Measurements from ENCODE around the gene CSF3R.

The CSF3R gene

GRCh38 chr1:36457691-36458090 is 25.0 kb downstream of the CSF3R start:
- no peak for DNase-seq (ENCODE audit: low spot score)

GRCh38 chr1:36456391-36456928 is 26.3 kb downstream of the CSF3R start:
- no peak for DNase-seq (ENCODE audit: low spot score)

- DNase-seq (ENCODE audit: low spot score): no peak
These were observed 27.3 kb downstream of the CSF3R start for GRCh38 chr1:36455386-36455785.

GRCh38 chr1:36453600-36454388 is 28.9 kb downstream of the CSF3R start:
- DNase-seq (ENCODE audit: low spot score): no peak

GRCh38 chr1:36453051-36453450 is 29.7 kb downstream of the CSF3R start:
- no peak for DNase-seq (ENCODE audit: low spot score)

- DNase-seq (ENCODE audit: low spot score): no peak
These were observed 31.8 kb downstream of the CSF3R start for GRCh38 chr1:36450919-36451305.

- peak; percentile 98 for DNase-seq (ENCODE audit: low spot score)
These were observed 32.3 kb downstream of the CSF3R start, which contains the start of gene OSCP1 for GRCh38 chr1:36450270-36450918. OSCP1 (minus strand) TSS chr1:36450451; CDS start chr1:36450369, 82 bp downstream.

GRCh38 chr1:36448530-36449056 is 34.1 kb downstream of the CSF3R start:
- no peak for DNase-seq (ENCODE audit: low spot score)

GRCh38 chr1:36447450-36447849 is 35.3 kb downstream of the CSF3R start:
- no peak for DNase-seq (ENCODE audit: low spot score)

- no peak for DNase-seq (ENCODE audit: low spot score)
These were observed 36.0 kb downstream of the CSF3R start for GRCh38 chr1:36446746-36447145.

- peak; percentile 55 for DNase-seq (ENCODE audit: low spot score)
These were observed 36.4 kb downstream of the CSF3R start for GRCh38 chr1:36446271-36446670.

- no peak for DNase-seq (ENCODE audit: low spot score)
These were observed 39.4 kb downstream of the CSF3R start for GRCh38 chr1:36443297-36443696.

- no peak for DNase-seq (ENCODE audit: low spot score)
These were observed 40.4 kb downstream of the CSF3R start for GRCh38 chr1:36442337-36442736.

GRCh38 chr1:36440646-36441045 is 42.1 kb downstream of the CSF3R start:
- no peak for DNase-seq (ENCODE audit: low spot score)

GRCh38 chr1:36440044-36440443 is 42.7 kb downstream of the CSF3R start:
- DNase-seq (ENCODE audit: low spot score): no peak

GRCh38 chr1:36438715-36439114 is 44.0 kb downstream of the CSF3R start:
- no peak for DNase-seq (ENCODE audit: low spot score)

- no peak for DNase-seq (ENCODE audit: low spot score)
These were observed 45.9 kb downstream of the CSF3R start for GRCh38 chr1:36436821-36437220.

GRCh38 chr1:36433102-36433501 is 49.6 kb downstream of the CSF3R start:
- DNase-seq (ENCODE audit: low spot score): no peak

- DNase-seq (ENCODE audit: low spot score): no peak
These were observed 50.1 kb downstream of the CSF3R start for GRCh38 chr1:36432616-36433015.

GRCh38 chr1:36425791-36426190 is 56.9 kb downstream of the CSF3R start:
- DNase-seq (ENCODE audit: low spot score): no peak

GRCh38 chr1:36421649-36422048 is 61.1 kb downstream of the CSF3R start:
- no peak for DNase-seq (ENCODE audit: low spot score)

- DNase-seq (ENCODE audit: low spot score): peak; percentile 89
These were observed 61.8 kb downstream of the CSF3R start for GRCh38 chr1:36420836-36421317.

GRCh38 chr1:36420409-36420808 is 62.3 kb downstream of the CSF3R start:
- no peak for DNase-seq (ENCODE audit: low spot score)

Measured in ecto neural progenitor cell (in vitro differentiated cells).